ENCODE data around the gene TRAPPC2L.

TRAPPC2L gene

DNA sequence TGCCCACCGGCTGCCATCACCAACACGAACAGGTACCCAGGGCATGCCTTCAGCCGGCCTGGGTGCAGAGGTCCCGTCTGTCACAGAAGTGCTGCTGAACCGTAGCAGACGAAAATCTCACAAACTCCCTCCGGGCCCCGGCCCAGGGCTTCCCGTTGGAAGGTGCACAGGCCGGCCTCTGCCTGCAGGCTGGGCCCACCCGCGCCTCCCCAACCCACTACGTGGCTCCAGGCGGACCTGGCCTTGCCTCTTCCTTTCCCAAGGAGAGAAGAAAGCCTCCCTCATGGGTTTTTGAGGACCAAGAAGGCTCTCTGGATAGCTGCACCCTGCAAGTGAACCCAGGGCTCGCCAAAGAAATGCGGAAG, 55.0 kb downstream of the TRAPPC2L start:
- DNase-seq: no peak

Measured in activated T-cell treated with anti-CD3 and anti-CD28 coated beads, Interleukin-2, amount 50 U/mL, for 48 hours (primary cell).